Endothelial cell of umbilical vein (primary cell): ENCODE data around the gene SEMA5A.

Source experiments
- CTCF ChIP-seq, 2 donors: IDR thresholded peaks; 1 replicate in 1 of 2; 2 replicates in 1 of 2; pipeline ENCODE4 v1.5.1; 2011; ENCODE audit warnings: low read length in 2 of 2, mild to moderate bottlenecking in 2 of 2, moderate library complexity in 2 of 2, control low read depth in 1 of 2, inconsistent platforms in 1 of 2, low read depth in 1 of 2; ENCODE audit not compliant: insufficient read depth in 1 of 2; ENCODE audit errors: extremely low read depth in 1 of 2
- EZH2 ChIP-seq: IDR thresholded peaks from 2 replicates; pipeline ENCODE4 v1.6.1; 2012; ENCODE audit warnings: borderline replicate concordance, low read depth, mild to moderate bottlenecking, moderate library complexity, low read length, inconsistent platforms; ENCODE audit not compliant: severe bottlenecking
- GATA2 ChIP-seq: IDR thresholded peaks from 2 replicates; pipeline ENCODE4 v1.7.0; 2011; ENCODE audit warnings: low read depth, mild to moderate bottlenecking, moderate library complexity, mixed read lengths, low read length; ENCODE audit not compliant: insufficient read length, insufficient read depth
- MYC ChIP-seq: IDR thresholded peaks from one replicate; pipeline ENCODE4 v1.6.1; 2011; ENCODE audit warnings: mild to moderate bottlenecking, low read depth, low read length
- POLR2A ChIP-seq: IDR thresholded peaks from 2 replicates; pipeline ENCODE4 v1.6.1; 2012; ENCODE audit warnings: low read depth, mild to moderate bottlenecking, control low read depth, low read length
- POLR2AphosphoS5 ChIP-seq: IDR thresholded peaks from 2 replicates; pipeline ENCODE4 v1.6.1; 2012; ENCODE audit warnings: low read depth, mild to moderate bottlenecking, control low read depth, low read length, moderate library complexity; ENCODE audit not compliant: insufficient read depth

GRCh38 chr5:9294793-9295465, 250.9 kb downstream of the SEMA5A start:
- TF ChIP-seq POLR2A (no peak), POLR2AphosphoS5 (no peak), MYC (no peak), CTCF (IDR thresholded peaks at IDR 0.05; ENCODE audit: extremely low read depth in 1 of 2, insufficient read depth in 1 of 2, low read depth in 1 of 2, low read length in 2 of 2) (no peak), EZH2 (no peak), GATA2 (no peak)
